HG02840 (cell line): ENCODE data around the gene ETS1.

Experiments used
- ATAC-seq: cut with Tn5 transposase; IDR thresholded peaks from one replicate; pipeline ENCODE4 v1.9.1; 2021; ENCODE audit warnings: mild to moderate bottlenecking, moderate library complexity, moderate number of reproducible peaks; ENCODE audit not compliant: unreplicated experiment, low FRiP score

ETS1 gene

GRCh38 chr11:128472128-128473089, 114.9 kb downstream of the ETS1 start:
- peak; percentile 43 for ATAC-seq

- ATAC-seq, result peak; percentile 49
Observed at GRCh38 chr11:128471138-128471661, 116.2 kb downstream of the ETS1 start.

- no peak for ATAC-seq
Observed at GRCh38 chr11:128470081-128470480, 117.3 kb downstream of the ETS1 start.

GRCh38 chr11:128469220-128469619, 118.1 kb downstream of the ETS1 start:
- peak; percentile 49 for ATAC-seq

- ATAC-seq, result no peak
Observed at GRCh38 chr11:128468111-128468510, 119.2 kb downstream of the ETS1 start.

GRCh38 chr11:128467610-128468041, 119.7 kb downstream of the ETS1 start:
- no peak for ATAC-seq

- ATAC-seq, result no peak
Observed at GRCh38 chr11:128467041-128467440, 120.3 kb downstream of the ETS1 start.

- no peak for ATAC-seq
Observed at GRCh38 chr11:128465946-128466705, 121.2 kb downstream of the ETS1 start.

GRCh38 chr11:128465531-128465930, 121.8 kb downstream of the ETS1 start:
- ATAC-seq, result no peak

- no peak for ATAC-seq
Observed at GRCh38 chr11:128464878-128465450, 122.4 kb downstream of the ETS1 start.

GRCh38 chr11:128463979-128464378, 123.4 kb downstream of the ETS1 start:
- ATAC-seq, result no peak

- ATAC-seq, result no peak
Observed at GRCh38 chr11:128463371-128463829, 124.0 kb downstream of the ETS1 start.

GRCh38 chr11:128462922-128463321, 124.4 kb downstream of the ETS1 start:
- ATAC-seq, result no peak

GRCh38 chr11:128462189-128462588, 125.2 kb downstream of the ETS1 start:
- no peak for ATAC-seq

- ATAC-seq, result no peak
Observed at GRCh38 chr11:128458321-128458720, 129.0 kb downstream of the ETS1 start.

GRCh38 chr11:128457874-128458273, 129.5 kb downstream of the ETS1 start:
- no peak for ATAC-seq

- no peak for ATAC-seq
Observed at GRCh38 chr11:128456566-128457268, 130.6 kb downstream of the ETS1 start.

- ATAC-seq, result no peak
Observed at GRCh38 chr11:128455766-128456165, 131.6 kb downstream of the ETS1 start.

- no peak for ATAC-seq
Observed at GRCh38 chr11:128453444-128454336, 133.7 kb downstream of the ETS1 start.
